ENCODE measurements around the gene TMTC3.

Gene TMTC3

GRCh38 chr12:88202500-88202899, 60.4 kb downstream of the TMTC3 start:
- no peaks in the 10 kb centered on the region for H3K4me1 ChIP-seq (ENCODE audit: control insufficient read depth in 2 of 2, insufficient read depth in 1 of 2, low read depth in 1 of 2, low read length in 2 of 2)
- H2AFZ ChIP-seq (ENCODE audit: low read length): no peak overlapping the region
- no peak overlapping the region for H3K18ac ChIP-seq (ENCODE audit: low read length)
- no peak overlapping the region for H3K27ac ChIP-seq (replicated peaks; ENCODE audit: low read length)
- H3K23ac ChIP-seq (ENCODE audit: low read depth, low read length, poor library complexity): no peak overlapping the region
- H3K14ac ChIP-seq (ENCODE audit: low read length): no peak overlapping the region
- H2BK15ac ChIP-seq (ENCODE audit: low read length): no peak overlapping the region
- no peak overlapping the region for H3K4me3 ChIP-seq (ENCODE audit: low read length in 2 of 2)
- H3K9me3 ChIP-seq (replicated peaks in 1 of 2; ENCODE audit: control insufficient read depth in 2 of 2, insufficient read depth in 1 of 2, low read depth in 1 of 2, low read length in 2 of 2): peaks cover 0 to 6% of the 10 kb centered on the region in 2 donors
- no peak overlapping the region for H4K8ac ChIP-seq (ENCODE audit: low read depth, low read length)
- H3K9ac ChIP-seq (ENCODE audit: low read depth, low read length, poor library complexity): no peak overlapping the region
- no peaks in the 10 kb centered on the region for H3K27me3 ChIP-seq (ENCODE audit: control insufficient read depth in 3 of 3, insufficient read depth in 3 of 3, low read depth in 1 of 3, low read length in 3 of 3)
- H3K4ac ChIP-seq (ENCODE audit: low read length): no peak overlapping the region
- H3K79me1 ChIP-seq (ENCODE audit: low read depth, low read length): no peaks in the 10 kb centered on the region
- no peak overlapping the region for H2BK12ac ChIP-seq (ENCODE audit: low read length)
- H2BK120ac ChIP-seq (ENCODE audit: low read depth, low read length): no peak overlapping the region
- no peak overlapping the region for H2BK5ac ChIP-seq (ENCODE audit: low read length)
- H2AK5ac ChIP-seq (ENCODE audit: low read depth, low read length): no peak overlapping the region
- no peak for DNase-seq (ENCODE audit: low spot score)
- no peak overlapping the region for H3K4me2 ChIP-seq (ENCODE audit: insufficient read depth, low read length, poor library complexity, severe bottlenecking)
- no peaks in the 10 kb centered on the region for H3K36me3 ChIP-seq (replicated peaks in 1 of 2; ENCODE audit: control insufficient read depth in 2 of 2, insufficient read depth in 2 of 2, low read length in 2 of 2)
- no CpG with 5 or more reads among the region's 2 CpGs for WGBS, 2 donors (ENCODE audit: extremely low coverage in 2 of 2, insufficient read length in 2 of 2, insufficient replicate concordance in 1 of 2)
- no peak overlapping the region for H4K91ac ChIP-seq (ENCODE audit: low read depth, low read length, poor library complexity)

- no peak overlapping the region for H4K91ac ChIP-seq (ENCODE audit: low read depth, low read length, poor library complexity)
- no peaks in the 10 kb centered on the region for H3K4me1 ChIP-seq (ENCODE audit: control insufficient read depth in 2 of 2, insufficient read depth in 1 of 2, low read depth in 1 of 2, low read length in 2 of 2)
- no peaks in the 10 kb centered on the region for H3K36me3 ChIP-seq (replicated peaks in 1 of 2; ENCODE audit: control insufficient read depth in 2 of 2, insufficient read depth in 2 of 2, low read length in 2 of 2)
- no peak overlapping the region for H3K27ac ChIP-seq (replicated peaks; ENCODE audit: low read length)
- H3K18ac ChIP-seq (ENCODE audit: low read length): no peak overlapping the region
- H3K27me3 ChIP-seq (ENCODE audit: control insufficient read depth in 3 of 3, insufficient read depth in 3 of 3, low read depth in 1 of 3, low read length in 3 of 3): no peaks in the 10 kb centered on the region
- no peak overlapping the region for H2BK12ac ChIP-seq (ENCODE audit: low read length)
- H3K14ac ChIP-seq (ENCODE audit: low read length): no peak overlapping the region
- no peak overlapping the region for H3K4me3 ChIP-seq (ENCODE audit: low read length in 2 of 2)
- H2AFZ ChIP-seq (ENCODE audit: low read length): no peak overlapping the region
- H2BK120ac ChIP-seq (ENCODE audit: low read depth, low read length): no peak overlapping the region
- H3K79me1 ChIP-seq (ENCODE audit: low read depth, low read length): no peaks in the 10 kb centered on the region
- H2AK5ac ChIP-seq (ENCODE audit: low read depth, low read length): no peak overlapping the region
- DNase-seq (ENCODE audit: low spot score): no peak
- H3K9ac ChIP-seq (ENCODE audit: low read depth, low read length, poor library complexity): no peak overlapping the region
- no peak overlapping the region for H2BK15ac ChIP-seq (ENCODE audit: low read length)
- H2BK5ac ChIP-seq (ENCODE audit: low read length): no peak overlapping the region
- H3K23ac ChIP-seq (ENCODE audit: low read depth, low read length, poor library complexity): no peak overlapping the region
- H4K8ac ChIP-seq (ENCODE audit: low read depth, low read length): no peak overlapping the region
- H3K4ac ChIP-seq (ENCODE audit: low read length): no peak overlapping the region
- WGBS, 2 donors (ENCODE audit: extremely low coverage in 2 of 2, insufficient read length in 2 of 2, insufficient replicate concordance in 1 of 2): no CpG with 5 or more reads among the region's 1 CpG
- H3K9me3 ChIP-seq (replicated peaks in 1 of 2; ENCODE audit: control insufficient read depth in 2 of 2, insufficient read depth in 1 of 2, low read depth in 1 of 2, low read length in 2 of 2): peaks cover 3 to 6% of the 10 kb centered on the region in 2 donors
- H3K4me2 ChIP-seq (ENCODE audit: insufficient read depth, low read length, poor library complexity, severe bottlenecking): no peak overlapping the region
Measured at GRCh38 chr12:88206601-88207000, 64.5 kb downstream of the TMTC3 start.

- Histone ChIP-seq H4K91ac (ENCODE audit: low read depth, low read length, poor library complexity) (no peak overlapping the region), H3K18ac (ENCODE audit: low read length) (no peak overlapping the region), H2BK120ac (ENCODE audit: low read depth, low read length) (no peak overlapping the region), H4K8ac (ENCODE audit: low read depth, low read length) (no peak overlapping the region), H2BK15ac (ENCODE audit: low read length) (no peak overlapping the region), H3K9me3 (replicated peaks in 1 of 2; ENCODE audit: control insufficient read depth in 2 of 2, insufficient read depth in 1 of 2, low read depth in 1 of 2, low read length in 2 of 2) (peaks cover 3 to 9% of the 10 kb centered on the region in 2 donors), H2AK5ac (ENCODE audit: low read depth, low read length) (no peak overlapping the region), H3K9ac (ENCODE audit: low read depth, low read length, poor library complexity) (no peak overlapping the region), H3K4me3 (ENCODE audit: low read length in 2 of 2) (no peak overlapping the region), H3K4me2 (ENCODE audit: insufficient read depth, low read length, poor library complexity, severe bottlenecking) (no peak overlapping the region), H3K79me1 (ENCODE audit: low read depth, low read length) (no peaks in the 10 kb centered on the region), H2BK12ac (ENCODE audit: low read length) (no peak overlapping the region), H3K27me3 (ENCODE audit: control insufficient read depth in 3 of 3, insufficient read depth in 3 of 3, low read depth in 1 of 3, low read length in 3 of 3) (no peaks in the 10 kb centered on the region), H3K4ac (ENCODE audit: low read length) (no peak overlapping the region), H3K36me3 (replicated peaks in 1 of 2; ENCODE audit: control insufficient read depth in 2 of 2, insufficient read depth in 2 of 2, low read length in 2 of 2) (no peaks in the 10 kb centered on the region), H3K27ac (replicated peaks; ENCODE audit: low read length) (no peak overlapping the region), H2BK5ac (ENCODE audit: low read length) (no peak overlapping the region), H3K4me1 (ENCODE audit: control insufficient read depth in 2 of 2, insufficient read depth in 1 of 2, low read depth in 1 of 2, low read length in 2 of 2) (no peaks in the 10 kb centered on the region), H3K23ac (ENCODE audit: low read depth, low read length, poor library complexity) (no peak overlapping the region), H3K14ac (ENCODE audit: low read length) (no peak overlapping the region), H2AFZ (ENCODE audit: low read length) (no peak overlapping the region)
- no CpG with 5 or more reads among the region's 4 CpGs for WGBS, 2 donors (ENCODE audit: extremely low coverage in 2 of 2, insufficient read length in 2 of 2, insufficient replicate concordance in 1 of 2)
- DNase-seq (ENCODE audit: low spot score): no peak
Measured at GRCh38 chr12:88207921-88208620, 66.0 kb downstream of the TMTC3 start.

- WGBS, 2 donors (ENCODE audit: extremely low coverage in 2 of 2, insufficient read length in 2 of 2, insufficient replicate concordance in 1 of 2): no CpG with 5 or more reads among the region's 1 CpG
- Histone ChIP-seq H3K9me3 (replicated peaks in 1 of 2; ENCODE audit: control insufficient read depth in 2 of 2, insufficient read depth in 1 of 2, low read depth in 1 of 2, low read length in 2 of 2) (peaks cover 3 to 5% of the 10 kb centered on the region in 2 donors), H3K4me2 (ENCODE audit: insufficient read depth, low read length, poor library complexity, severe bottlenecking) (no peak overlapping the region), H3K14ac (ENCODE audit: low read length) (no peak overlapping the region), H3K27ac (replicated peaks; ENCODE audit: low read length) (no peak overlapping the region), H3K36me3 (replicated peaks in 1 of 2; ENCODE audit: control insufficient read depth in 2 of 2, insufficient read depth in 2 of 2, low read length in 2 of 2) (no peaks in the 10 kb centered on the region), H2BK15ac (ENCODE audit: low read length) (no peak overlapping the region), H3K79me1 (ENCODE audit: low read depth, low read length) (no peaks in the 10 kb centered on the region), H3K4me3 (ENCODE audit: low read length in 2 of 2) (no peak overlapping the region), H3K23ac (ENCODE audit: low read depth, low read length, poor library complexity) (no peak overlapping the region), H3K18ac (ENCODE audit: low read length) (no peak overlapping the region), H3K27me3 (ENCODE audit: control insufficient read depth in 3 of 3, insufficient read depth in 3 of 3, low read depth in 1 of 3, low read length in 3 of 3) (no peaks in the 10 kb centered on the region), H4K91ac (ENCODE audit: low read depth, low read length, poor library complexity) (no peak overlapping the region), H2BK120ac (ENCODE audit: low read depth, low read length) (no peak overlapping the region), H2BK5ac (ENCODE audit: low read length) (no peak overlapping the region), H3K9ac (ENCODE audit: low read depth, low read length, poor library complexity) (no peak overlapping the region), H2BK12ac (ENCODE audit: low read length) (no peak overlapping the region), H2AFZ (ENCODE audit: low read length) (no peak overlapping the region), H3K4me1 (ENCODE audit: control insufficient read depth in 2 of 2, insufficient read depth in 1 of 2, low read depth in 1 of 2, low read length in 2 of 2) (no peaks in the 10 kb centered on the region), H2AK5ac (ENCODE audit: low read depth, low read length) (no peak overlapping the region), H3K4ac (ENCODE audit: low read length) (no peak overlapping the region), H4K8ac (ENCODE audit: low read depth, low read length) (no peak overlapping the region)
- no peak for DNase-seq (ENCODE audit: low spot score)
Measured at GRCh38 chr12:88208661-88209060, 66.6 kb downstream of the TMTC3 start.
